Left ventricle myocardium inferior (tissue), 1 donor: ENCODE measurements around the gene MAJIN. TPM values are rescaled to one million over a fixed set of nuclear protein-coding genes. Genes with fewer than 3 reads are reported as not detected.

Source experiments
- DNase-seq: peaks from one replicate; pipeline ENCODE4 v3.0.0-alpha.2; 2020
- H3K27ac ChIP-seq: fragments of 200-600 bp; replicated peaks from 2 replicates; pipeline ENCODE4 v1.8.0; 2021
- H3K27me3 ChIP-seq: fragments of 200-600 bp; 2 replicates; pipeline ENCODE4 v1.8.0; 2021; ENCODE audit warnings: low read depth
- H3K36me3 ChIP-seq: fragments of 200-600 bp; 2 replicates; pipeline ENCODE4 v1.8.0; 2021
- H3K4me1 ChIP-seq: fragments of 200-600 bp; 2 replicates; pipeline ENCODE4 v1.8.0; 2021
- H3K4me3 ChIP-seq: fragments of 200-600 bp; 2 replicates; pipeline ENCODE4 v1.8.0; 2021; ENCODE audit warnings: mild to moderate bottlenecking, moderate library complexity
- H3K9me3 ChIP-seq: fragments of 200-600 bp; replicated peaks from 2 replicates; pipeline ENCODE4 v1.8.0; 2021
- intact Hi-C: fragments of 100-400 bp; cut with micrococcal nuclease; formaldehyde crosslinking; loops from one replicate; pipeline ENCODE4 v1.11.0; 2022
- total RNA-seq: library from RNA; stranded (reverse); fragmentation: NEBNext Ultra II Directional; extraction: Animal tissue kit (Norgen Biotek cat#: 25700); gene quantifications from one replicate; pipeline ENCODE4 v1.2.1, GENCODE V29; 2021
- TF ChIP-seq, protein P1 (sequence below): fragments of 200-600 bp; IDR thresholded peaks from 2 replicates; pipeline ENCODE4 v1.8.0; 2021; ENCODE audit warnings: antibody characterized with exemption, mild to moderate bottlenecking, borderline replicate concordance
- donor health status: DM: no; HTN: yes; CAD: no; lungs with severe emphysema.

The MAJIN gene
- total RNA-seq, 1 donor from 2014 or later, result not detected

- Histone ChIP-seq H3K27ac (no peak overlapping the region), H3K4me3 (no peak overlapping the region), H3K36me3 (peaks cover 81% of the 10 kb centered on the region), H3K9me3 (no peaks in the 10 kb centered on the region), H3K4me1 (peaks cover 11% of the 10 kb centered on the region), H3K27me3 (no peaks in the 10 kb centered on the region)
- intact Hi-C loops, result no loop called here
- DNase-seq, result no peak
- TF ChIP-seq, protein P1, sequence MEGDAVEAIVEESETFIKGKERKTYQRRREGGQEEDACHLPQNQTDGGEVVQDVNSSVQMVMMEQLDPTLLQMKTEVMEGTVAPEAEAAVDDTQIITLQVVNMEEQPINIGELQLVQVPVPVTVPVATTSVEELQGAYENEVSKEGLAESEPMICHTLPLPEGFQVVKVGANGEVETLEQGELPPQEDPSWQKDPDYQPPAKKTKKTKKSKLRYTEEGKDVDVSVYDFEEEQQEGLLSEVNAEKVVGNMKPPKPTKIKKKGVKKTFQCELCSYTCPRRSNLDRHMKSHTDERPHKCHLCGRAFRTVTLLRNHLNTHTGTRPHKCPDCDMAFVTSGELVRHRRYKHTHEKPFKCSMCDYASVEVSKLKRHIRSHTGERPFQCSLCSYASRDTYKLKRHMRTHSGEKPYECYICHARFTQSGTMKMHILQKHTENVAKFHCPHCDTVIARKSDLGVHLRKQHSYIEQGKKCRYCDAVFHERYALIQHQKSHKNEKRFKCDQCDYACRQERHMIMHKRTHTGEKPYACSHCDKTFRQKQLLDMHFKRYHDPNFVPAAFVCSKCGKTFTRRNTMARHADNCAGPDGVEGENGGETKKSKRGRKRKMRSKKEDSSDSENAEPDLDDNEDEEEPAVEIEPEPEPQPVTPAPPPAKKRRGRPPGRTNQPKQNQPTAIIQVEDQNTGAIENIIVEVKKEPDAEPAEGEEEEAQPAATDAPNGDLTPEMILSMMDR, result no peak
These were observed 60.8 kb downstream of the MAJIN start for GRCh38 chr11:64911142-64911541.

DNA sequence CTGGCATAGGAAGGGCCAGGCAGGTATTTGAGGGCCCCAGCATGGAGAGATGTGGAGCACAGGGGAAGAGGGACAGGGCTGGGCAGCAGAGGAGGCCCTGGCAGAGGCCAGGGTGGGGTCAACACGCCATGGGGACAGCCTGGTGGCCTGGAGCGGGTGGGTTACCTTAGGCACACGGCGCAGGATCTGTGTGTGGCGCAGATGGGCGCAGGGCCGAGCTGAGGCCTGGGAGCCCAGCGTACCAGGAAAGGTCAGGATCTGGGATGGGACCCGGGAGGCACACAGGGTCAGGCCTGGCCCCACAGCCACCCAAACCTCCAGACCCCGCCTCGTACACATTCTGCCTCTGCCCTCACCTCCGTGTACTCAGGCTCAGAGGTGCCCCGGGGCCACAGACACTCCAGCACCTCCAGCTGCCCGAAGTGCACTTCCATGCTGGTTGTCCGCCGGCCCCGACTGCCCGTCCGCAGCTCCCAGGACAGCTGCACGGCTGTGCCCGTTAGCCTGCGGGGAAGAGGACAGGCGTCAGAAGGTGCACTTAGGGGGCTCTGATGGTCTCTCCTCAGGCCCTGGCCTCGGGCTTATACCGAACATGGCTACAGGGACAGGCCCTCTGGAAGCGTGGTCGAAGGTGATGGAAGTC lies 61.3 kb downstream of the MAJIN start:
- intact Hi-C loops, result no loop called here
- peaks cover 5% of the 10 kb centered on the region for H3K4me1 ChIP-seq
- no peak overlapping the region for H3K4me3 ChIP-seq
- no peak for DNase-seq
- TF ChIP-seq, protein P1, result no peak
- H3K9me3 ChIP-seq, result no peaks in the 10 kb centered on the region
- peaks cover 87% of the 10 kb centered on the region for H3K36me3 ChIP-seq
- H3K27ac ChIP-seq, result no peak overlapping the region
- H3K27me3 ChIP-seq, result no peaks in the 10 kb centered on the region

DNA sequence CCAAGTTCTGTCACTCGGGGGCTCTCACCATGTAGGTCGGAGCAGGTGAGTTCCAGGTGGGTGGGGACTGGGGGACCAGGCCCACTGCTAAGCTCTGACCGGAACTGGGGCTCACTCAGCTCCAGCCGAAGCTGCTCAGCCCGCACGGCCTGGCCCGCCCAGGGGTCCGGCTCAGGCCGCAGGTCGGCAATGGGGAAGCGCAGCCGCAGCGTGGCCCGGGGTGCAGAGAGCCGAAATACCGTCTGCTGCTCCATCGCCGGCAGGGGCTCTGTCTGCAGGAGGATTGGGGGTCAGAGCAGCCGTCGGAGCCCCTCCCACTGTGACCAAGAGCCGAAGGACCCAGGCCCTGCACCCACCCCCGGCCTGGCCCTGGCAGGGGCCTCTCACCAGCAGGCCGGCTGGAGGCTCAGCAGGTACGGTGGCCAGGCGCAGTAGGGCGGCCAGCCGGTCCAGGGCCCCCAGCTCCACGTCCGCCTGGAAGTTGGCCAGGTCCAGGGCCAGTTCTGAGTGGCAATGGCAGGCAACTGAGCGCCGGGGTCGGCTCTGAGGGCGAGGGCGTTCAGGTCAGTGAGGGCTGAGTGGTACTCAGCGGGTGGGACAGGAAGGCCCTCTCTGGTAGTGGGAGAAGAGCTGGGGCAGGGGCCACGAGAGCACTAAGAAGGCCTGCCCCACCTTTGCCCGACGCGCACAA lies 62.1 kb downstream of the MAJIN start:
- Histone ChIP-seq H3K27ac (no peak overlapping the region), H3K27me3 (no peaks in the 10 kb centered on the region), H3K9me3 (no peaks in the 10 kb centered on the region), H3K4me1 (no peaks in the 10 kb centered on the region), H3K36me3 (peaks cover 95% of the 10 kb centered on the region), H3K4me3 (no peak overlapping the region)
- no peak for DNase-seq
- TF ChIP-seq, protein P1, result no peak
- intact Hi-C loops, result no loop called here

DNA sequence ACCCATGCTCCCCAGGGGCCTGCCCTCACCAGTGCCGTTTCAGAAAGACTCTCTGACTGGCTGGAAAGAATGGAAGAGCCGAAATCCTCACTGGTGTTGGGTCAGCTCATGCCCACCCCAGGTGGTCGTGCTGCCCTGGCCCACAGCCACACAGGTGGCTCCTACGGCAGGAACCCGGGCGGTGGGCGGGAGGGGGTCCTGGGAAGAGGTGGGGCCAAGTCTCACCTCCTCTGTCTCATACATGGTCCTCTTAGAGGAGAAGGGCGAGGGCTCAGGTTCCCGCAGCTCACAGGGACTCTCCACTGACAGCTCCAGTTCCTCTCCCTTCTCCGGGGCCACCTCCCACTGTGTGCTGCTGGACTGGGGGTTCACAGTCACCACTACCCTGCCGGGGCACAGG lies 63.1 kb downstream of the MAJIN start:
- TF ChIP-seq, protein P1, result no peak
- intact Hi-C loops, result no loop called here

GRCh38 chr11:64906314-64906635 lies 65.6 kb downstream of the MAJIN start:
- Histone ChIP-seq H3K36me3 (peaks cover 100% of the 10 kb centered on the region), H3K4me3 (no peak overlapping the region), H3K4me1 (no peaks in the 10 kb centered on the region), H3K27me3 (no peaks in the 10 kb centered on the region), H3K27ac (no peak overlapping the region), H3K9me3 (no peaks in the 10 kb centered on the region)
- intact Hi-C loops, result no loop called here
- DNase-seq, result no peak
- TF ChIP-seq, protein P1, result no peak

More for the DNA sequence above, 63.1 kb downstream of the MAJIN start:
- Histone ChIP-seq H3K4me1 (no peaks in the 10 kb centered on the region), H3K9me3 (no peaks in the 10 kb centered on the region), H3K27ac (no peak overlapping the region), H3K36me3 (peaks cover 100% of the 10 kb centered on the region), H3K4me3 (no peak overlapping the region), H3K27me3 (no peaks in the 10 kb centered on the region)
- no peak for DNase-seq
